ENCODE measurements around the gene ZNF746. TPM values are rescaled to one million over a fixed set of nuclear protein-coding genes. Genes with fewer than 3 reads are reported as not detected.

ZNF746 gene
- total RNA-seq, 4 donors from 2014 or later, result 18.1 to 28.1 (median 22.0) TPM

- H3K9me3 ChIP-seq, result no peaks in the 10 kb centered on the region
- H3K36me3 ChIP-seq, result no peaks in the 10 kb centered on the region
- H3K4me1 ChIP-seq, result peaks cover 36% of the 10 kb centered on the region
- H3K27me3 ChIP-seq, result no peaks in the 10 kb centered on the region
- WGBS, result 85% methylated on average over 9 of the region's 9 CpGs
- H3K27ac ChIP-seq, result no peak overlapping the region
- H3K4me3 ChIP-seq, result no peak overlapping the region
- no peak for DNase-seq (ENCODE audit: low spot score in 2 of 2)
- TF ChIP-seq, protein P1, sequence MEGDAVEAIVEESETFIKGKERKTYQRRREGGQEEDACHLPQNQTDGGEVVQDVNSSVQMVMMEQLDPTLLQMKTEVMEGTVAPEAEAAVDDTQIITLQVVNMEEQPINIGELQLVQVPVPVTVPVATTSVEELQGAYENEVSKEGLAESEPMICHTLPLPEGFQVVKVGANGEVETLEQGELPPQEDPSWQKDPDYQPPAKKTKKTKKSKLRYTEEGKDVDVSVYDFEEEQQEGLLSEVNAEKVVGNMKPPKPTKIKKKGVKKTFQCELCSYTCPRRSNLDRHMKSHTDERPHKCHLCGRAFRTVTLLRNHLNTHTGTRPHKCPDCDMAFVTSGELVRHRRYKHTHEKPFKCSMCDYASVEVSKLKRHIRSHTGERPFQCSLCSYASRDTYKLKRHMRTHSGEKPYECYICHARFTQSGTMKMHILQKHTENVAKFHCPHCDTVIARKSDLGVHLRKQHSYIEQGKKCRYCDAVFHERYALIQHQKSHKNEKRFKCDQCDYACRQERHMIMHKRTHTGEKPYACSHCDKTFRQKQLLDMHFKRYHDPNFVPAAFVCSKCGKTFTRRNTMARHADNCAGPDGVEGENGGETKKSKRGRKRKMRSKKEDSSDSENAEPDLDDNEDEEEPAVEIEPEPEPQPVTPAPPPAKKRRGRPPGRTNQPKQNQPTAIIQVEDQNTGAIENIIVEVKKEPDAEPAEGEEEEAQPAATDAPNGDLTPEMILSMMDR (IDR thresholded peaks at IDR 0.05), result no peak
- TF ChIP-seq POLR2AphosphoS5 (IDR thresholded peaks at IDR 0.05) (no peak), POLR2A (IDR thresholded peaks at IDR 0.05) (no peak), EP300 (IDR thresholded peaks at IDR 0.05) (no peak)
Measured at GRCh38 chr7:149462101-149462520, 35.5 kb downstream of the ZNF746 start.

- Histone ChIP-seq H3K27ac (peak within 1 kb of the TSS; percentile 70), H3K4me1 (peaks cover 36% of the 10 kb centered on the region), H3K9me3 (no peaks in the 10 kb centered on the region), H3K27me3 (no peaks in the 10 kb centered on the region), H3K4me3 (peak within 1 kb of the TSS; percentile 77), H3K36me3 (peaks cover 3% of the 10 kb centered on the region)
- peak; percentile 88 to 92 for DNase-seq (ENCODE audit: low spot score in 2 of 2)
- TF ChIP-seq, protein P1 (IDR thresholded peaks at IDR 0.05), result peak; percentile 3 to 56
- peak in 1 of 3 donors; percentile 54 for TF ChIP-seq POLR2AphosphoS5 (IDR thresholded peaks at IDR 0.05)
- no peak for TF ChIP-seq EP300 (IDR thresholded peaks at IDR 0.05)
- WGBS, result under 1% methylated on average over 35 of the region's 64 CpGs
Measured at GRCh38 chr7:149460493-149461277, 36.9 kb downstream of the ZNF746 start, which contains the start of gene ZNF777. TSS of gene ZNF777 (minus strand) at chr7:149461062. CDS start at chr7:149456022, 5,040 bp downstream.

GRCh38 chr7:149459540-149460452, 37.8 kb downstream of the ZNF746 start:
- TF ChIP-seq POLR2AphosphoS5 (IDR thresholded peaks at IDR 0.05), result no peak
- TF ChIP-seq, protein P1 (IDR thresholded peaks at IDR 0.05), result no peak
- TF ChIP-seq POLR2A (IDR thresholded peaks at IDR 0.05), result no peak
- no peak for TF ChIP-seq EP300 (IDR thresholded peaks at IDR 0.05)
- H3K9me3 ChIP-seq, result no peaks in the 10 kb centered on the region
- H3K27me3 ChIP-seq, result no peaks in the 10 kb centered on the region
- no peak for DNase-seq (ENCODE audit: low spot score in 2 of 2)
- H3K36me3 ChIP-seq, result peaks cover 12% of the 10 kb centered on the region
- no peak overlapping the region for H3K27ac ChIP-seq
- H3K4me1 ChIP-seq, result peaks cover 36% of the 10 kb centered on the region
- WGBS, result 0% methylated on average over 2 of the region's 145 CpGs
- peak overlapping the region; percentile 77 for H3K4me3 ChIP-seq

DNA sequence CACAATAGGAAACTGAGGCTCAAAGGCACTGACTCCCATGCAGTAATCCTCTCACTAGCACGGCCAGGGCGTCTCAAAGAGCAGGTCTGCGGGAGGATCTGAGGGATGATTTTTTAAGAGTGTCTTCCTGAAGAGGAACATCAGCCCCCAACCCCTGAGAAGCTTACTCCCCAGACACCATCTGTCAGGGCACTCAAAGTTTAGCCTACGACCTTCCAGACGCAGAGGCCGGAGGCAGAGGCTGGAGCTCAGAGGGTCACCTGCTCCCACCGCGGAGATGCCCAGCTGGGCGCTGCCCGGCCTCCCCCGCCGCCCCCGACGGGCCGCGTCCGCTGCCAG, 38.4 kb downstream of the ZNF746 start:
- DNase-seq (ENCODE audit: low spot score in 2 of 2), result no peak
- Histone ChIP-seq H3K4me3 (peak overlapping the region; percentile 77), H3K4me1 (peaks cover 36% of the 10 kb centered on the region), H3K36me3 (peaks cover 18% of the 10 kb centered on the region), H3K9me3 (no peaks in the 10 kb centered on the region), H3K27me3 (no peaks in the 10 kb centered on the region), H3K27ac (no peak overlapping the region)
- no peak for TF ChIP-seq EP300 (IDR thresholded peaks at IDR 0.05)
- TF ChIP-seq, protein P1 (IDR thresholded peaks at IDR 0.05), result no peak
- TF ChIP-seq POLR2A (IDR thresholded peaks at IDR 0.05), result no peak
- no peak for TF ChIP-seq POLR2AphosphoS5 (IDR thresholded peaks at IDR 0.05)
- WGBS, result 39% methylated on average over 4 of the region's 17 CpGs

GRCh38 chr7:149458235-149458634, 39.4 kb downstream of the ZNF746 start:
- WGBS, result 84% methylated on average over 3 of the region's 3 CpGs
- DNase-seq (ENCODE audit: low spot score in 2 of 2), result no peak
- no peaks in the 10 kb centered on the region for H3K9me3 ChIP-seq
- no peak overlapping the region for H3K4me3 ChIP-seq
- H3K27ac ChIP-seq, result no peak overlapping the region
- TF ChIP-seq EP300 (IDR thresholded peaks at IDR 0.05) (no peak), POLR2A (IDR thresholded peaks at IDR 0.05) (no peak), POLR2AphosphoS5 (IDR thresholded peaks at IDR 0.05) (no peak)
- TF ChIP-seq, protein P1 (IDR thresholded peaks at IDR 0.05), result no peak
- peaks cover 36% of the 10 kb centered on the region for H3K4me1 ChIP-seq
- peaks cover 28% of the 10 kb centered on the region for H3K36me3 ChIP-seq
- no peaks in the 10 kb centered on the region for H3K27me3 ChIP-seq
